Measurements from ENCODE around the gene DPP10. TPM values are rescaled to one million over a fixed set of nuclear protein-coding genes. Genes with fewer than 3 reads are reported as not detected.

Gene DPP10
- total RNA-seq, 1 experiment from 2014 or later, result not detected

GRCh38 chr2:114553027-114553426 lies 110.6 kb downstream of the DPP10 start:
- intact Hi-C loops (cut with micrococcal nuclease), result no loop called here
- Histone ChIP-seq H3K9ac (ENCODE audit: low read length) (no peak overlapping the region), H3K4me1 (ENCODE audit: insufficient read depth, low read length) (no peaks in the 10 kb centered on the region), H3K9me3 (ENCODE audit: low read length) (no peaks in the 10 kb centered on the region), H3K4me2 (ENCODE audit: low read length) (no peak overlapping the region), H3F3A (ENCODE audit: low read length, unreplicated experiment) (no peaks in the 10 kb centered on the region), H3K36me3 (ENCODE audit: low read depth, low read length) (no peaks in the 10 kb centered on the region), H3K27ac (ENCODE audit: low read length) (no peak overlapping the region), H3K27me3 (ENCODE audit: low read length) (peaks cover 22% of the 10 kb centered on the region), H3K79me2 (ENCODE audit: low read length) (no peaks in the 10 kb centered on the region), H4K20me1 (ENCODE audit: low read length) (no peaks in the 10 kb centered on the region), H2AFZ (ENCODE audit: low read length) (no peak overlapping the region), H3K9me2 (replicated peaks; ENCODE audit: low read length) (no peaks in the 10 kb centered on the region), H3K4me3 (ENCODE audit: low read length) (no peak overlapping the region)
- no TSS peak for BruUV-seq (replicated peaks)
- TF ChIP-seq CTCF (conservative IDR thresholded peaks at IDR 0.05; ENCODE audit: low read depth, low read length), result no peak
- TF ChIP-seq EZH2 (IDR thresholded peaks at IDR 0.05; ENCODE audit: low read length, unreplicated experiment), result no peak
- TF ChIP-seq EZH2phosphoT487 (IDR thresholded peaks at IDR 0.05; ENCODE audit: borderline replicate concordance, low read length), result no peak
- DNase-seq (no peak), ATAC-seq (no peak)
- CTCF ChIA-PET, result no interaction called here
- POLR2A ChIA-PET (ENCODE audit: unreplicated experiment), result no interaction called here

- TF ChIP-seq CTCF (conservative IDR thresholded peaks at IDR 0.05; ENCODE audit: low read depth, low read length) (no peak), EZH2 (IDR thresholded peaks at IDR 0.05; ENCODE audit: low read length, unreplicated experiment) (no peak), EZH2phosphoT487 (IDR thresholded peaks at IDR 0.05; ENCODE audit: borderline replicate concordance, low read length) (no peak)
- intact Hi-C loops (cut with micrococcal nuclease), result no loop called here
- CTCF ChIA-PET, result no interaction called here
These were observed 126.7 kb downstream of the DPP10 start for GRCh38 chr2:114569166-114569565.

GRCh38 chr2:114577657-114578056 lies 135.2 kb downstream of the DPP10 start:
- TF ChIP-seq EZH2phosphoT487 (IDR thresholded peaks at IDR 0.05; ENCODE audit: borderline replicate concordance, low read length) (no peak), EZH2 (IDR thresholded peaks at IDR 0.05; ENCODE audit: low read length, unreplicated experiment) (no peak), CTCF (conservative IDR thresholded peaks at IDR 0.05; ENCODE audit: low read depth, low read length) (no peak)
- no peaks in the 10 kb centered on the region for H3K9me3 ChIP-seq (ENCODE audit: low read length)
- peaks cover 12% of the 10 kb centered on the region for H3K27me3 ChIP-seq (ENCODE audit: low read length)
- H3K4me1 ChIP-seq (ENCODE audit: insufficient read depth, low read length), result no peaks in the 10 kb centered on the region
- DNase-seq, result no peak
- ATAC-seq, result no peak
- H3K4me3 ChIP-seq (ENCODE audit: low read length), result no peak overlapping the region
- no peaks in the 10 kb centered on the region for H3F3A ChIP-seq (ENCODE audit: low read length, unreplicated experiment)
- no peak overlapping the region for H2AFZ ChIP-seq (ENCODE audit: low read length)
- no TSS peak for BruUV-seq (replicated peaks)
- H4K20me1 ChIP-seq (ENCODE audit: low read length), result no peaks in the 10 kb centered on the region
- no peak overlapping the region for H3K9ac ChIP-seq (ENCODE audit: low read length)
- intact Hi-C loops (cut with micrococcal nuclease), result no loop called here
- H3K9me2 ChIP-seq (replicated peaks; ENCODE audit: low read length), result no peaks in the 10 kb centered on the region
- ChIA-PET POLR2A (ENCODE audit: unreplicated experiment) (no interaction called here), CTCF (no interaction called here)
- no peak overlapping the region for H3K27ac ChIP-seq (ENCODE audit: low read length)
- H3K79me2 ChIP-seq (ENCODE audit: low read length), result no peaks in the 10 kb centered on the region
- no peaks in the 10 kb centered on the region for H3K36me3 ChIP-seq (ENCODE audit: low read depth, low read length)
- no peak overlapping the region for H3K4me2 ChIP-seq (ENCODE audit: low read length)

More at GRCh38 chr2:114569166-114569565, 126.7 kb downstream of the DPP10 start:
- ATAC-seq (no peak), DNase-seq (no peak)
- Histone ChIP-seq H3K4me3 (ENCODE audit: low read length) (no peak overlapping the region), H3K9me2 (replicated peaks; ENCODE audit: low read length) (no peaks in the 10 kb centered on the region), H3K27ac (ENCODE audit: low read length) (no peak overlapping the region), H4K20me1 (ENCODE audit: low read length) (no peaks in the 10 kb centered on the region), H3K9me3 (ENCODE audit: low read length) (no peaks in the 10 kb centered on the region), H3K27me3 (ENCODE audit: low read length) (peaks cover 5% of the 10 kb centered on the region), H2AFZ (ENCODE audit: low read length) (no peak overlapping the region), H3K4me1 (ENCODE audit: insufficient read depth, low read length) (no peaks in the 10 kb centered on the region), H3K36me3 (ENCODE audit: low read depth, low read length) (no peaks in the 10 kb centered on the region), H3K9ac (ENCODE audit: low read length) (no peak overlapping the region), H3K4me2 (ENCODE audit: low read length) (no peak overlapping the region), H3F3A (ENCODE audit: low read length, unreplicated experiment) (no peaks in the 10 kb centered on the region), H3K79me2 (ENCODE audit: low read length) (no peaks in the 10 kb centered on the region)
- POLR2A ChIA-PET (ENCODE audit: unreplicated experiment), result no interaction called here
- BruUV-seq (replicated peaks), result no TSS peak

Data from PC-3 (cell line).